ENCODE data around the gene SPATA19.

SPATA19 gene

GRCh38 chr11:133800666-133801065 is 44.6 kb downstream of the SPATA19 start:
- TF ChIP-seq CTCF (IDR thresholded peaks at IDR 0.05): no peak

- no peak for TF ChIP-seq CTCF (IDR thresholded peaks at IDR 0.05)
Measured at GRCh38 chr11:133797554-133797953, 47.8 kb downstream of the SPATA19 start.

GRCh38 chr11:133796043-133796795 is 49.1 kb downstream of the SPATA19 start:
- TF ChIP-seq CTCF (IDR thresholded peaks at IDR 0.05): no peak

- no peak for TF ChIP-seq CTCF (IDR thresholded peaks at IDR 0.05)
Measured at GRCh38 chr11:133795088-133795487, 50.2 kb downstream of the SPATA19 start.

- TF ChIP-seq CTCF (IDR thresholded peaks at IDR 0.05): no peak
Measured at GRCh38 chr11:133794205-133794604, 51.1 kb downstream of the SPATA19 start.

GRCh38 chr11:133793271-133794035 is 51.9 kb downstream of the SPATA19 start:
- TF ChIP-seq CTCF (IDR thresholded peaks at IDR 0.05): no peak

GRCh38 chr11:133790995-133791394 is 54.3 kb downstream of the SPATA19 start:
- no peak for TF ChIP-seq CTCF (IDR thresholded peaks at IDR 0.05)

Measured in LNCAP (cell line).